Jurkat, Clone E6-1 (cell line): Measurements from ENCODE around the gene SPHKAP.
"Not testable (repeated sequence)": the region's sequence is repeated elsewhere in the genome, so short reads cannot be mapped to it uniquely, and the experiment has no call there.

ENCODE experiments used
- DNase-seq: peaks from one replicate; pipeline ENCODE4 v3.0.0-alpha.2; 2011; ENCODE audit warnings: low read depth, low spot score
- H3K4me3 ChIP-seq: 2 replicates; pipeline ENCODE4 v1.5.1; 2011; ENCODE audit warnings: mild to moderate bottlenecking, low read length, control low read depth, moderate library complexity

The SPHKAP gene

GRCh38 chr2:228105526-228106250 lies 75.8 kb downstream of the SPHKAP start:
- H3K4me3 ChIP-seq, result no peak overlapping the region

GRCh38 chr2:228104215-228104614 lies 77.3 kb downstream of the SPHKAP start:
- H3K4me3 ChIP-seq, result no peak overlapping the region
- no peak for DNase-seq

More at GRCh38 chr2:228105526-228106250, 75.8 kb downstream of the SPHKAP start:
- no peak for DNase-seq

- no peak overlapping the region for H3K4me3 ChIP-seq
Observed at GRCh38 chr2:228103379-228103778, 78.1 kb downstream of the SPHKAP start.

GRCh38 chr2:228102949-228103348 lies 78.5 kb downstream of the SPHKAP start:
- DNase-seq, result no peak
- H3K4me3 ChIP-seq, result no peak overlapping the region

More at GRCh38 chr2:228103379-228103778, 78.1 kb downstream of the SPHKAP start:
- no peak for DNase-seq

- DNase-seq, result no peak
- H3K4me3 ChIP-seq, result no peak overlapping the region
Observed at GRCh38 chr2:228094377-228094921, 87.0 kb downstream of the SPHKAP start.

GRCh38 chr2:228092056-228092455 lies 89.4 kb downstream of the SPHKAP start:
- H3K4me3 ChIP-seq, result no peak overlapping the region
- DNase-seq, result no peak

GRCh38 chr2:228086561-228086960 lies 94.9 kb downstream of the SPHKAP start:
- H3K4me3 ChIP-seq, result no peak overlapping the region
- DNase-seq, result no peak

- DNase-seq, result no peak
- H3K4me3 ChIP-seq, result no peak overlapping the region
Observed at GRCh38 chr2:228084717-228085116, 96.8 kb downstream of the SPHKAP start.

GRCh38 chr2:228083131-228083530 lies 98.4 kb downstream of the SPHKAP start:
- no peak for DNase-seq
- H3K4me3 ChIP-seq, result no peak overlapping the region

- DNase-seq, result no peak
- no peak overlapping the region for H3K4me3 ChIP-seq
Observed at GRCh38 chr2:228082571-228082970, 98.9 kb downstream of the SPHKAP start.

GRCh38 chr2:228079194-228079593 lies 102.3 kb downstream of the SPHKAP start:
- H3K4me3 ChIP-seq, result no peak overlapping the region
- DNase-seq, result no peak

- not testable (repeated sequence) for DNase-seq, H3K4me3 ChIP-seq
Observed at GRCh38 chr2:228076695-228077094, 104.8 kb downstream of the SPHKAP start.

GRCh38 chr2:228072669-228073068 lies 108.8 kb downstream of the SPHKAP start:
- H3K4me3 ChIP-seq, result no peak overlapping the region
- no peak for DNase-seq

- H3K4me3 ChIP-seq, result no peak overlapping the region
- no peak for DNase-seq
Observed at GRCh38 chr2:228067309-228067708, 114.2 kb downstream of the SPHKAP start.

GRCh38 chr2:228066126-228066798 lies 115.2 kb downstream of the SPHKAP start:
- DNase-seq, result no peak
- H3K4me3 ChIP-seq, result no peak overlapping the region

- no peak for DNase-seq
- no peak overlapping the region for H3K4me3 ChIP-seq
Observed at GRCh38 chr2:228065686-228066085, 115.8 kb downstream of the SPHKAP start.

- DNase-seq, result no peak
- H3K4me3 ChIP-seq, result no peak overlapping the region
Observed at GRCh38 chr2:228064796-228065315, 116.6 kb downstream of the SPHKAP start.

- H3K4me3 ChIP-seq, result no peak overlapping the region
- DNase-seq, result no peak
Observed at GRCh38 chr2:228064024-228064423, 117.5 kb downstream of the SPHKAP start.

GRCh38 chr2:228063558-228063957 lies 117.9 kb downstream of the SPHKAP start:
- no peak overlapping the region for H3K4me3 ChIP-seq
- no peak for DNase-seq

- no peak overlapping the region for H3K4me3 ChIP-seq
- no peak for DNase-seq
Observed at GRCh38 chr2:228059735-228060134, 121.8 kb downstream of the SPHKAP start.
